ENCODE measurements around the gene ZNF462.

The ZNF462 gene

GRCh38 chr9:107008011-107008410 is 145.0 kb downstream of the ZNF462 start:
- DNase-seq (ENCODE audit: low spot score) = peak; percentile 37

GRCh38 chr9:107008447-107008846 is 145.5 kb downstream of the ZNF462 start:
- DNase-seq (ENCODE audit: low spot score) = no peak

GRCh38 chr9:107016383-107016782 is 153.4 kb downstream of the ZNF462 start:
- no peak for DNase-seq (ENCODE audit: low spot score)

GRCh38 chr9:107018861-107019545 is 156.0 kb downstream of the ZNF462 start:
- DNase-seq (ENCODE audit: low spot score) = no peak

GRCh38 chr9:107020040-107020530 is 157.1 kb downstream of the ZNF462 start:
- DNase-seq (ENCODE audit: low spot score) = no peak

- no peak for DNase-seq (ENCODE audit: low spot score)
Measured at GRCh38 chr9:107024193-107024592, 161.2 kb downstream of the ZNF462 start.

GRCh38 chr9:107025260-107026035 is 162.5 kb downstream of the ZNF462 start:
- no peak for DNase-seq (ENCODE audit: low spot score)

- DNase-seq (ENCODE audit: low spot score) = no peak
Measured at GRCh38 chr9:107029146-107029545, 166.2 kb downstream of the ZNF462 start.

GRCh38 chr9:107033966-107034365 is 171.0 kb downstream of the ZNF462 start:
- DNase-seq (ENCODE audit: low spot score) = no peak

GRCh38 chr9:107034831-107035230 is 171.9 kb downstream of the ZNF462 start:
- no peak for DNase-seq (ENCODE audit: low spot score)

GRCh38 chr9:107036367-107036766 is 173.4 kb downstream of the ZNF462 start:
- no peak for DNase-seq (ENCODE audit: low spot score)

- DNase-seq (ENCODE audit: low spot score) = no peak
Measured at GRCh38 chr9:107039542-107039941, 176.6 kb downstream of the ZNF462 start.

- DNase-seq (ENCODE audit: low spot score) = no peak
Measured at GRCh38 chr9:107042606-107043005, 179.6 kb downstream of the ZNF462 start.

- DNase-seq (ENCODE audit: low spot score) = peak; percentile 97
Measured at GRCh38 chr9:107043886-107044285, 180.9 kb downstream of the ZNF462 start.

- DNase-seq (ENCODE audit: low spot score) = no peak
Measured at GRCh38 chr9:107044872-107045271, 181.9 kb downstream of the ZNF462 start.

- no peak for DNase-seq (ENCODE audit: low spot score)
Measured at GRCh38 chr9:107046692-107047091, 183.7 kb downstream of the ZNF462 start.

- DNase-seq (ENCODE audit: low spot score) = no peak
Measured at GRCh38 chr9:107049046-107049802, 186.3 kb downstream of the ZNF462 start.

- DNase-seq (ENCODE audit: low spot score) = no peak
Measured at GRCh38 chr9:107049803-107050184, 186.8 kb downstream of the ZNF462 start.

- DNase-seq (ENCODE audit: low spot score) = no peak
Measured at GRCh38 chr9:107051392-107051791, 188.4 kb downstream of the ZNF462 start.

- DNase-seq (ENCODE audit: low spot score) = no peak
Measured at GRCh38 chr9:107054146-107054545, 191.2 kb downstream of the ZNF462 start.

- DNase-seq (ENCODE audit: low spot score) = peak; percentile 42
Measured at GRCh38 chr9:107059220-107059619, 196.3 kb downstream of the ZNF462 start.

- DNase-seq (ENCODE audit: low spot score) = no peak
Measured at GRCh38 chr9:107060062-107060461, 197.1 kb downstream of the ZNF462 start.
